Skeletal muscle tissue (tissue), 4 donors: Measurements from ENCODE around the gene SOWAHB. TPM values are rescaled to one million over a fixed set of nuclear protein-coding genes. Genes with fewer than 3 reads are reported as not detected.

Experiments used
- H3K27ac ChIP-seq: one replicate; pipeline ENCODE4 v1.7.0; 2013; ENCODE audit warnings: mild to moderate bottlenecking, low read depth, low read length, inconsistent platforms
- H3K27me3 ChIP-seq, 3 donors: one replicate each; pipeline ENCODE4 v1.7.0; 2013; ENCODE audit warnings: low read length in 3 of 3; ENCODE audit not compliant: control insufficient read depth in 3 of 3, insufficient read depth in 3 of 3
- H3K36me3 ChIP-seq, 3 donors: one replicate each; pipeline ENCODE4 v1.7.0; 2013; ENCODE audit warnings: low read length in 3 of 3; ENCODE audit not compliant: control insufficient read depth in 3 of 3, insufficient read depth in 3 of 3
- H3K4me1 ChIP-seq, 3 donors: one replicate each; pipeline ENCODE4 v1.7.0; 2013; ENCODE audit warnings: low read length in 3 of 3, mild to moderate bottlenecking in 3 of 3; ENCODE audit not compliant: control insufficient read depth in 3 of 3, insufficient read depth in 3 of 3
- H3K4me3 ChIP-seq, 3 donors: one replicate each; pipeline ENCODE4 v1.7.0; 2013; ENCODE audit warnings: low read length in 3 of 3
- H3K9ac ChIP-seq, 3 donors: one replicate each; pipeline ENCODE4 v1.7.0; 2013; ENCODE audit warnings: low read length in 3 of 3, mild to moderate bottlenecking in 3 of 3, moderate library complexity in 2 of 3, low read depth in 1 of 3
- H3K9me3 ChIP-seq, 3 donors: one replicate each; pipeline ENCODE4 v1.7.0; 2013; ENCODE audit warnings: low read length in 3 of 3; ENCODE audit not compliant: control insufficient read depth in 3 of 3
- total RNA-seq: library from RNA; depleted of rRNA; stranded (reverse); fragments of >200 nt; gene quantifications from one replicate; pipeline ENCODE4 v1.2.3, GENCODE V29; 2014
- donor health status: Osteomylitis.

SOWAHB gene
- total RNA-seq, 1 donor from 2014 or later = under 0.01 TPM

DNA sequence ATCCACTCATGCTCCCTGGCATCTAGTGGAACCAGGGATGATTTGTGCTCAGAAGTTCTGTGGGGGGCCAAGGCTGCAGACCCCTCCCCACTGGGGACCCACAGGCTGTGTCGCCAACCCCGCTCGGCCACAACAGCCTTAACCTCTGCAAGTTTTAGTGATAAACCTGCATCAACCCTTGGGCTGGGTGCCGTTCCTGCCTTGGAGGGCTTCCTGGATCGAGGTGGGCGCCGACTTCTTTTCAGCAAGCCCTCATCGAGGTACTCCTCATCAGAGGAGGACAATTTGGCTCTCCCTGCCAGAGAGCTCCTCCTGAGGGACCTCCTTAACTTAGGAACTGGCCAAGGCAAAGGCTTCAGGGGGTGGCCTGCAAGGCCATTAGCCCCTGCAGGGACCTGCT is 1.9 kb downstream of the SOWAHB start:
- H3K4me1 ChIP-seq = peaks cover 4 to 11% (median 5%) of the 10 kb centered on the region in 3 donors
- H3K9ac ChIP-seq = no peak overlapping the region
- H3K36me3 ChIP-seq = no peaks in the 10 kb centered on the region
- H3K9me3 ChIP-seq = no peaks in the 10 kb centered on the region
- no peak overlapping the region for H3K27ac ChIP-seq
- H3K4me3 ChIP-seq = no peak overlapping the region
- H3K27me3 ChIP-seq = peaks cover 27 to 47% (median 43%) of the 10 kb centered on the region in 3 donors

DNA sequence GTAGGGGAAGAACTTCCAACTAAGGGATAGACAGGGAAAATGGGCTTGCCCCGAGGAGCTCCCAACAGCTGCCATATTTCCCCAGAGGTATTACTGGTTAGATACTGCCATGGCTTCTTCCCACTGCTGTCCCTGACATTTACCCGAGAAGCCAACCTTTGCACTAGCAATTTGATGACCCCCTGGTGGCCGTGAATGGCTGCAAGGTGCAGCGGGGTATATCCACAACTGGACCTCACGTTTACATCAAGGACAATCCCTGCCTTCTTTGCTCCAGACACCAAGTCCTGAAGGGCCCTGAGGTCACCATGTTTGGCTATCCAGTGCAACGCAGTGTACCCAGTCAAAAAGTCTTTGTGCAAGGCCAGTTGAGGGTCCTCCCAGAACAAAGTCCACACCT is 2.3 kb downstream of the SOWAHB start:
- H3K4me1 ChIP-seq = peaks cover 4 to 11% (median 5%) of the 10 kb centered on the region in 3 donors
- no peak overlapping the region for H3K4me3 ChIP-seq
- no peaks in the 10 kb centered on the region for H3K36me3 ChIP-seq
- H3K9me3 ChIP-seq = no peaks in the 10 kb centered on the region
- H3K27ac ChIP-seq = no peak overlapping the region
- no peak overlapping the region for H3K9ac ChIP-seq
- peaks cover 27 to 47% (median 43%) of the 10 kb centered on the region in 3 donors for H3K27me3 ChIP-seq

- Histone ChIP-seq H3K36me3 (no peaks in the 10 kb centered on the region), H3K4me3 (no peak overlapping the region), H3K27me3 (peaks cover 27 to 47% (median 43%) of the 10 kb centered on the region in 3 donors), H3K27ac (no peak overlapping the region), H3K9me3 (no peaks in the 10 kb centered on the region), H3K9ac (no peak overlapping the region), H3K4me1 (peaks cover 4 to 11% (median 5%) of the 10 kb centered on the region in 3 donors)
These were observed 3.2 kb downstream of the SOWAHB start for GRCh38 chr4:76894537-76895255.

DNA sequence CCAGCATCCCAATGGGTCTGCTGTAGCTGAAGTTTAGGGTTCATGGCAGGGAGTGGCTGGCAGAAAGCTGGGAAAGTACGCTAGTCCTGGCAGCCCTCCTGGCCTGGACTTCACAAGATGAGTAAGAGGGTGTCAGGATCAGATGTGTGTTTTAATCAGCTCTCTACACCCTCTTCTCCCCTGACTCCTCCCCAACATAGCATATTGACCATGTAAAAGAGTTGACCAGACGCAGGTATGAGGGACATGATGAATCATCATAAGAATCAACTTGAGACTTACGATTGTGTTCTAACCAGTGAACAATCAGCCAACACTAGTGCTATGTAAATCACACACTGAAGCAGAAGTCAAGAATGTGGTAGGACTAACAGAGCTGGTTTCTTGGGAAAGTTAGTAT is 5.3 kb downstream of the SOWAHB start:
- Histone ChIP-seq H3K9me3 (no peaks in the 10 kb centered on the region), H3K4me3 (no peak overlapping the region), H3K4me1 (peaks cover 1 to 9% (median 4%) of the 10 kb centered on the region in 3 donors), H3K9ac (no peak overlapping the region), H3K27me3 (peaks cover 20 to 35% (median 27%) of the 10 kb centered on the region in 3 donors), H3K27ac (no peak overlapping the region), H3K36me3 (no peaks in the 10 kb centered on the region)

- Histone ChIP-seq H3K9ac (no peak overlapping the region), H3K27me3 (peaks cover 19 to 29% (median 26%) of the 10 kb centered on the region in 3 donors), H3K36me3 (no peaks in the 10 kb centered on the region), H3K4me1 (peaks cover 0 to 5% (median 3%) of the 10 kb centered on the region in 3 donors), H3K27ac (no peak overlapping the region), H3K4me3 (no peak overlapping the region), H3K9me3 (no peaks in the 10 kb centered on the region)
These were observed 5.9 kb downstream of the SOWAHB start for GRCh38 chr4:76892001-76892400.

DNA sequence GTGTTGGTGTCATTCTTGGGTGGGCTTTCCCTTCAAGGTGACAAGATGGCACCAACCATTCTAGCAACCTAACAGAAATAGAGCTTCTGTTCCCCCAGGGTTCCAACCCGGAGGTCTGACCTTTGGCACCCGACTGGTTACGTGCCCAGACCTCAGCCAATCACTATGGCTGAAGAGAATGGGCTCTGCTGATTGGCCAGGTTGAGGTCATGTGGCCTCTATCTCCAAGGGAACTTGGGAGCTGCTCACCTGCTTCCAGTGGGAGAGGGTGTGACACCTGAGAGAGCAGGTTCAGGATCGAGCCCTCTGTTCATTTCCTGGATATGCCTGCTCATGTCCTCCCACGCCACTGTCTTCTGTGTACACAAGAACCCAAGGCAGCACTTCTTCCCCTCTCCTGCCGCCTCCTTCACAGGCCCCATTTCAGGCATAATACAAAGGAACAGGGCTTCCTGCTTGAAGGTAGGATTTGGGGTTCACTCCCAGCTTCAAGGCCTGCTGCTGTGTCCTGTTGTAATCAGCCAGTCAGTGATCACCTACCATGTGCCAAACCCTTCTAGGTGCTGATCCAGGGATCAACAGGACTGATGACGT is 11.0 kb downstream of the SOWAHB start:
- H3K9ac ChIP-seq = no peak overlapping the region
- no peaks in the 10 kb centered on the region for H3K36me3 ChIP-seq
- no peaks in the 10 kb centered on the region for H3K4me1 ChIP-seq
- H3K9me3 ChIP-seq = no peaks in the 10 kb centered on the region
- peaks cover 0 to 1% (median 0%) of the 10 kb centered on the region in 3 donors for H3K27me3 ChIP-seq
- H3K27ac ChIP-seq = no peak overlapping the region
- H3K4me3 ChIP-seq = no peak overlapping the region

DNA sequence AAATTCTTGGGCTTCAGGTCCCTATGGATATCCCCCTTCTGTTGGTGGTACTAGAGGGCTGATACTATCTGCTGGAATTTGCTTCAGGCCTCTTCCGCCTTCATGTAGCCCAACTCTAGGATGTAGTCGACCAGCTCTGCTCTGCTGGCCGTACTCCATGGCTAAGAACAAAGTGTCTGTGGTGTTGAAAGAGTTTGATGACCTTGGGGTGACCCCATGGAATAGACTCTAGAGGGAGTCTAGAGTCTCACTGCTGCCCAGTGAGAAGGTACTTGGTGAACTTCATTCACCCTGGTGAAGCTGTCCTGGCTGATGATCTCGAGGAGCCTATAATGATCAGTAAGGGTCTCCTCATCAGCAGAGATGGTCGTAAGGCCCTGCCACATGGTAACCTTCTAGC is 11.7 kb downstream of the SOWAHB start:
- no peak overlapping the region for H3K9ac ChIP-seq
- no peaks in the 10 kb centered on the region for H3K9me3 ChIP-seq
- no peaks in the 10 kb centered on the region for H3K4me1 ChIP-seq
- H3K27me3 ChIP-seq = no peaks in the 10 kb centered on the region
- H3K4me3 ChIP-seq = no peak overlapping the region
- no peaks in the 10 kb centered on the region for H3K36me3 ChIP-seq
- H3K27ac ChIP-seq = no peak overlapping the region

GRCh38 chr4:76883147-76883546 is 14.8 kb downstream of the SOWAHB start:
- Histone ChIP-seq H3K36me3 (no peaks in the 10 kb centered on the region), H3K9me3 (no peaks in the 10 kb centered on the region), H3K4me3 (no peak overlapping the region), H3K9ac (no peak overlapping the region), H3K4me1 (no peaks in the 10 kb centered on the region), H3K27ac (no peak overlapping the region), H3K27me3 (no peaks in the 10 kb centered on the region)

GRCh38 chr4:76882630-76883029 is 15.3 kb downstream of the SOWAHB start:
- Histone ChIP-seq H3K4me3 (no peak overlapping the region), H3K9me3 (no peaks in the 10 kb centered on the region), H3K4me1 (no peaks in the 10 kb centered on the region), H3K36me3 (no peaks in the 10 kb centered on the region), H3K9ac (no peak overlapping the region), H3K27me3 (no peaks in the 10 kb centered on the region), H3K27ac (no peak overlapping the region)

DNA sequence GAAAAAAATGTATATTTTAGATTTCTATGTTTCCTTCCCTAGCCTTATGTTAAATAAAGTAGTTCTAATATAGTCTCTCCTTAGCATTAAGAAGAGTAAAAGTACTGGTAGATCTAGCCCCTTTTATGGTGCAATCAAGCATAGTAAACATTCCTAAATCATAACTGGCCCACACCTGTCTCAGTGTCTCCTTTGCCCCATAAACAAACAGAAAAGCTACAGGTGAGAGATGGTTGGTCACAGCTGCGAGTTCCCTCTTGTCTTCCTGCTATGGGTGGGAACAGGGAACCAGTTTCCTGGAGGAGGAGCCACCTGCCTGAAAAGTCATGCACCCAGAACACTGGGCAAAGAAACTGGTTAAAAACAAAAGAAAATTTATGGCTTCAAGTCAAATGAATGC is 16.6 kb downstream of the SOWAHB start:
- H3K4me3 ChIP-seq = no peak overlapping the region
- H3K36me3 ChIP-seq = no peaks in the 10 kb centered on the region
- no peaks in the 10 kb centered on the region for H3K9me3 ChIP-seq
- no peak overlapping the region for H3K27ac ChIP-seq
- H3K4me1 ChIP-seq = no peaks in the 10 kb centered on the region
- H3K9ac ChIP-seq = no peak overlapping the region
- H3K27me3 ChIP-seq = no peaks in the 10 kb centered on the region
